ENCODE results near the gene CAMK2D.

CAMK2D gene

GRCh38 chr4:113434247-113434587, 327.3 kb downstream of the CAMK2D start:
- H3K27ac ChIP-seq, result no peak overlapping the region
- no peak for TF ChIP-seq ZFX (IDR thresholded peaks at IDR 0.05)
- TF ChIP-seq CTCF (conservative IDR thresholded peaks at IDR 0.05), result no peak

GRCh38 chr4:113433536-113434246, 327.8 kb downstream of the CAMK2D start:
- H3K27ac ChIP-seq, result no peak overlapping the region
- TF ChIP-seq ZFX (IDR thresholded peaks at IDR 0.05) (no peak), CTCF (conservative IDR thresholded peaks at IDR 0.05) (no peak)

- TF ChIP-seq ZFX (IDR thresholded peaks at IDR 0.05) (no peak), CTCF (conservative IDR thresholded peaks at IDR 0.05) (no peak)
- H3K27ac ChIP-seq, result no peak overlapping the region
These were observed 328.4 kb downstream of the CAMK2D start for GRCh38 chr4:113433116-113433515.

GRCh38 chr4:113423631-113424030, 337.9 kb downstream of the CAMK2D start:
- H3K27ac ChIP-seq, result no peak overlapping the region
- TF ChIP-seq ZFX (IDR thresholded peaks at IDR 0.05) (no peak), CTCF (conservative IDR thresholded peaks at IDR 0.05) (no peak)

- TF ChIP-seq ZFX (IDR thresholded peaks at IDR 0.05) (no peak), CTCF (conservative IDR thresholded peaks at IDR 0.05) (no peak)
- no peak overlapping the region for H3K27ac ChIP-seq
These were observed 340.6 kb downstream of the CAMK2D start for GRCh38 chr4:113420938-113421337.

- TF ChIP-seq CTCF (conservative IDR thresholded peaks at IDR 0.05) (no peak), ZFX (IDR thresholded peaks at IDR 0.05) (no peak)
- H3K27ac ChIP-seq, result no peak overlapping the region
These were observed 341.9 kb downstream of the CAMK2D start for GRCh38 chr4:113419631-113420030.

GRCh38 chr4:113411496-113411938, 350.0 kb downstream of the CAMK2D start:
- H3K27ac ChIP-seq, result no peak overlapping the region
- TF ChIP-seq CTCF (conservative IDR thresholded peaks at IDR 0.05), result no peak
- TF ChIP-seq ZFX (IDR thresholded peaks at IDR 0.05), result no peak

All from C4-2B (cell line).